Left kidney (tissue), 2 donors: ENCODE data around the gene TUB. TPM values are rescaled to one million over a fixed set of nuclear protein-coding genes. Genes with fewer than 3 reads are reported as not detected.

Experiments used
- DNase-seq: peaks from one replicate; pipeline ENCODE4 v3.0.0-alpha.2; 2013
- polyA plus RNA-seq: library from polyadenylated mRNA; unstranded; fragments of 120-200 nt; gene quantifications from one replicate; pipeline ENCODE4 v1.2.1, GENCODE V29; 2013; ENCODE audit not compliant: insufficient read length

The TUB gene
- polyA plus RNA-seq, 1 donor: 27.2 TPM

- DNase-seq: no peak
These were observed 25.7 kb downstream of the TUB start for GRCh38 chr11:8106679-8107078.

GRCh38 chr11:8107642-8108041 lies 26.6 kb downstream of the TUB start:
- DNase-seq: no peak

GRCh38 chr11:8108421-8108820 lies 27.4 kb downstream of the TUB start:
- DNase-seq: no peak

- no peak for DNase-seq
These were observed 28.7 kb downstream of the TUB start for GRCh38 chr11:8109675-8110074.

GRCh38 chr11:8110396-8110795 lies 29.4 kb downstream of the TUB start:
- DNase-seq: no peak

- DNase-seq: no peak
These were observed 30.6 kb downstream of the TUB start for GRCh38 chr11:8111636-8112035.

GRCh38 chr11:8122173-8122764 lies 41.3 kb downstream of the TUB start:
- no peak for DNase-seq

GRCh38 chr11:8126649-8127289 lies 45.8 kb downstream of the TUB start:
- DNase-seq: no peak

- DNase-seq: no peak
These were observed 46.4 kb downstream of the TUB start for GRCh38 chr11:8127447-8127846.

- no peak for DNase-seq
These were observed 57.5 kb downstream of the TUB start for GRCh38 chr11:8138526-8138925.

- no peak for DNase-seq
These were observed 68.7 kb downstream of the TUB start for GRCh38 chr11:8149726-8150125.

Other genes with a start within 250 kb of the TUB start
- gene OR10A6, start 149.9 kb upstream of the TUB start, polyA plus RNA-seq: 0.05 TPM
- gene OR10A3, start 139.5 kb upstream of the TUB start, polyA plus RNA-seq: 0.27 TPM
- gene NLRP10, start 115.8 kb upstream of the TUB start, polyA plus RNA-seq: 0.05 TPM
- 339 TPM for gene EIF3F, start 93.9 kb upstream of the TUB start, polyA plus RNA-seq
- gene RIC3, start 87.8 kb downstream of the TUB start, polyA plus RNA-seq: 21.0 TPM
- gene LMO1, start 182.7 kb downstream of the TUB start, polyA plus RNA-seq: 1.6 TPM